Liver (tissue), 3 donors: ENCODE results near the gene ARHGAP9.

Experiments used
- ATF3 ChIP-seq: IDR thresholded peaks from 2 replicates; pipeline ENCODE4 v1.6.1; 2016; ENCODE audit warnings: antibody characterized with exemption
- CTCF ChIP-seq: fragments of 150-350 bp; IDR thresholded peaks from 2 replicates; pipeline ENCODE4 v1.5.1; 2017; ENCODE audit warnings: improper control_type of control experiment, low read depth, low read length; ENCODE audit not compliant: missing input control
- EGR1 ChIP-seq, 2 donors: IDR thresholded peaks; 2 replicates each; pipeline ENCODE4 v1.6.1; 2016 to 2018; ENCODE audit warnings: antibody characterized with exemption in 2 of 2, low read depth in 2 of 2
- FOXA1 ChIP-seq: IDR thresholded peaks from 2 replicates; pipeline ENCODE4 v1.6.1; 2016; ENCODE audit warnings: antibody characterized with exemption
- GABPA ChIP-seq, 2 donors: IDR thresholded peaks in 1 of 2; conservative IDR thresholded peaks in 1 of 2; 2 replicates each; pipeline ENCODE4 v1.6.1; 2016; ENCODE audit warnings: antibody characterized with exemption in 2 of 2, mild to moderate bottlenecking in 1 of 2, moderate library complexity in 1 of 2
- JUND ChIP-seq, 2 donors: IDR thresholded peaks; 2 replicates each; pipeline ENCODE4 v1.6.1; 2016; ENCODE audit warnings: antibody characterized with exemption in 2 of 2
- RAD21 ChIP-seq, 2 donors: IDR thresholded peaks; 2 replicates each; pipeline ENCODE4 v1.6.1; 2016; ENCODE audit warnings: antibody characterized with exemption in 2 of 2, mild to moderate bottlenecking in 2 of 2
- REST ChIP-seq: IDR thresholded peaks from 2 replicates; pipeline ENCODE4 v1.6.1; 2016; ENCODE audit warnings: antibody characterized with exemption, mild to moderate bottlenecking
- RXRA ChIP-seq, 2 donors: IDR thresholded peaks; 2 replicates each; pipeline ENCODE4 v1.6.1; 2017 to 2018; ENCODE audit warnings: antibody characterized with exemption in 2 of 2, mild to moderate bottlenecking in 1 of 2
- SP1 ChIP-seq: IDR thresholded peaks from 2 replicates; pipeline ENCODE4 v1.6.1; 2018; ENCODE audit warnings: antibody characterized with exemption, mild to moderate bottlenecking
- ZBTB33 ChIP-seq: IDR thresholded peaks from 2 replicates; pipeline ENCODE4 v1.6.1; 2016; ENCODE audit warnings: antibody characterized with exemption
- donor health status: healthy.
- donor health status: healthy.

- TF ChIP-seq CTCF (no peak), JUND (IDR thresholded peaks at IDR 0.05) (no peak), RAD21 (IDR thresholded peaks at IDR 0.05) (no peak), EGR1 (IDR thresholded peaks at IDR 0.05; ENCODE audit: low read depth in 2 of 2) (no peak), RXRA (IDR thresholded peaks at IDR 0.05) (no peak), ATF3 (no peak), REST (no peak), SP1 (no peak), GABPA (IDR thresholded peaks at IDR 0.05 in 1 of 2, conservative IDR thresholded peaks at IDR 0.05 in 1 of 2) (no peak), FOXA1 (no peak), ZBTB33 (no peak)
Measured at GRCh38 chr12:57527184-57527583, 47.5 kb upstream of the ARHGAP9 start.
